H1 (cell line): ENCODE data around the gene AGAP1. TPM values are rescaled to one million over a fixed set of nuclear protein-coding genes. Genes with fewer than 3 reads are reported as not detected.

Experiments
- CTCF ChIA-PET: fragments of 300-600 bp; sonication (Branson Sonifier 250); formaldehyde crosslinking; loops from one replicate; lab custom pipeline; 2021; ENCODE audit not compliant: partially characterized antibody; lab: Charles Lee
- POLR2A ChIA-PET: fragments of 300-600 bp; sonication (Branson Sonifier 250); formaldehyde crosslinking; loops from one replicate; lab custom pipeline; 2021; ENCODE audit warnings: inconsistent platforms; ENCODE audit not compliant: partially characterized antibody; lab: Charles Lee
- DNase-seq, 2 experiments: peaks; one replicate each; pipeline versions ENCODE4 v3.0.0 to v3.0.0-alpha.2; 2010 to 2022; ENCODE audit warnings: low spot score in 2 of 2, low read depth in 1 of 2, mixed read lengths in 1 of 2
- FAIRE-seq: peaks from 2 replicates; lab custom pipeline; 2011; peaks lifted over from hg19 to GRCh38; lab: Jason Lieb, UNC
- H2AFZ ChIP-seq: 2 replicates; pipeline ENCODE4 v1.8.1; 2012; ENCODE audit warnings: low read length, inconsistent platforms
- H2AK5ac ChIP-seq: 2 replicates; pipeline ENCODE4 v1.6.1; 2013; ENCODE audit warnings: low read depth, low read length
- H2BK120ac ChIP-seq: replicated peaks from 2 replicates; pipeline ENCODE3; 2013; ENCODE audit warnings: low read depth, low read length, inconsistent platforms
- H2BK12ac ChIP-seq: 2 replicates; pipeline ENCODE4 v1.6.1; 2013; ENCODE audit warnings: low read depth, low read length
- H2BK15ac ChIP-seq: 2 replicates; pipeline ENCODE4 v1.6.1; 2013; ENCODE audit warnings: low read length
- H2BK20ac ChIP-seq: 2 replicates; pipeline ENCODE4 v1.6.1; 2013; ENCODE audit warnings: low read length
- H2BK5ac ChIP-seq: 2 replicates; pipeline ENCODE4 v1.6.1; 2013; ENCODE audit warnings: low read depth, low read length
- H3K14ac ChIP-seq: 2 replicates; pipeline ENCODE4 v1.6.1; 2013; ENCODE audit warnings: inconsistent platforms; ENCODE audit not compliant: insufficient read length
- H3K18ac ChIP-seq: 2 replicates; pipeline ENCODE4 v1.6.1; 2013; ENCODE audit warnings: low read length; ENCODE audit errors: extremely low read depth
- H3K23ac ChIP-seq: 2 replicates; pipeline ENCODE4 v1.6.1; 2013; ENCODE audit warnings: inconsistent platforms; ENCODE audit not compliant: insufficient read length
- H3K23me2 ChIP-seq: 2 replicates; pipeline ENCODE4 v1.6.1; 2013; ENCODE audit warnings: low read depth, low read length
- H3K27ac ChIP-seq: 2 replicates; pipeline ENCODE4 v1.6.1; 2011; ENCODE audit warnings: low read depth, low read length, inconsistent platforms
- H3K27me3 ChIP-seq, 4 experiments: replicated peaks in 1 of 4; 1 replicate in 1 of 4; 2 replicates in 3 of 4; pipeline versions ENCODE4 v1.6.1 to v1.8.1; 2011 to 2013; ENCODE audit warnings: low read length in 3 of 4, mild to moderate bottlenecking in 3 of 4, inconsistent platforms in 2 of 4, mixed read lengths in 2 of 4, moderate library complexity in 1 of 4; ENCODE audit not compliant: control insufficient read depth in 3 of 4, insufficient read depth in 3 of 4; ENCODE audit errors: extremely low read depth in 1 of 4
- H3K36me3 ChIP-seq, 4 experiments: 2 replicates each; pipeline versions ENCODE4 v1.6.1 to v1.8.1; 2011 to 2013; ENCODE audit warnings: mild to moderate bottlenecking in 4 of 4, low read length in 3 of 4, moderate library complexity in 2 of 4, control low read depth in 1 of 4, inconsistent platforms in 1 of 4; ENCODE audit not compliant: insufficient read depth in 4 of 4, control insufficient read depth in 2 of 4
- H3K4ac ChIP-seq: replicated peaks from 2 replicates; pipeline ENCODE3; 2013; ENCODE audit warnings: low read length, low read depth, mixed read lengths, inconsistent platforms; ENCODE audit not compliant: insufficient read length
- H3K4me1 ChIP-seq, 4 experiments: replicated peaks in 1 of 4; 1 replicate in 1 of 4; 2 replicates in 3 of 4; pipeline versions ENCODE4 v1.6.1 to v1.8.1; 2011 to 2013; ENCODE audit warnings: low read length in 3 of 4, inconsistent platforms in 2 of 4, mixed read lengths in 1 of 4; ENCODE audit not compliant: insufficient read depth in 4 of 4, control insufficient read depth in 3 of 4
- H3K4me2 ChIP-seq, 2 experiments: 2 replicates each; pipeline versions ENCODE4 v1.6.1 to v1.8.1; 2011 to 2013; ENCODE audit warnings: low read depth in 2 of 2, low read length in 2 of 2, control low read depth in 1 of 2, inconsistent platforms in 1 of 2, mild to moderate bottlenecking in 1 of 2; ENCODE audit not compliant: insufficient read depth in 1 of 2
- H3K4me3 ChIP-seq, 4 experiments: fragments of 200-600, 300-600 bp in 1 of 4; sonication (generic), shearing (Covaris generic), sonication (Bioruptor Twin) in 1 of 4; 2 replicates each; pipeline versions ENCODE4 v1.5.1 to v1.8.1; 2011 to 2016; ENCODE audit warnings: low read length in 4 of 4, low read depth in 3 of 4, control low read depth in 2 of 4, inconsistent platforms in 2 of 4, mild to moderate bottlenecking in 2 of 4, mixed read lengths in 1 of 4, moderate library complexity in 1 of 4; ENCODE audit not compliant: insufficient read depth in 2 of 4; ENCODE audit errors: extremely low read depth in 1 of 4
- H3K56ac ChIP-seq: replicated peaks from 2 replicates; pipeline ENCODE3; 2013; ENCODE audit warnings: low read depth, mild to moderate bottlenecking, mixed read lengths, low read length, inconsistent platforms; ENCODE audit not compliant: insufficient read length
- H3K79me1 ChIP-seq: 2 replicates; pipeline ENCODE4 v1.6.1; 2013; ENCODE audit warnings: low read depth, low read length, control low read depth
- H3K79me2 ChIP-seq, 2 experiments: 2 replicates each; pipeline versions ENCODE4 v1.6.1 to v1.8.1; 2012 to 2013; ENCODE audit warnings: low read length in 2 of 2, mild to moderate bottlenecking in 2 of 2, inconsistent platforms in 1 of 2; ENCODE audit not compliant: insufficient read depth in 2 of 2, control insufficient read depth in 1 of 2
- H3K9ac ChIP-seq, 4 experiments: replicated peaks in 1 of 4; 1 replicate in 1 of 4; 2 replicates in 3 of 4; pipeline versions ENCODE4 v1.6.1 to v1.8.1; 2011 to 2013; ENCODE audit warnings: low read depth in 3 of 4, low read length in 3 of 4, control low read depth in 2 of 4, mild to moderate bottlenecking in 2 of 4, moderate library complexity in 2 of 4, inconsistent platforms in 1 of 4; ENCODE audit errors: extremely low read depth in 1 of 4
- H3K9me3 ChIP-seq, 2 experiments: 2 replicates each; pipeline versions ENCODE4 v1.6.1 to v1.8.1; 2012 to 2013; ENCODE audit warnings: mild to moderate bottlenecking in 2 of 2, moderate library complexity in 2 of 2, control low read depth in 1 of 2, inconsistent platforms in 1 of 2, low read depth in 1 of 2, low read length in 1 of 2, mixed read lengths in 1 of 2; ENCODE audit not compliant: insufficient read depth in 2 of 2
- H4K20me1 ChIP-seq, 2 experiments: replicated peaks in 1 of 2; 2 replicates each; pipeline versions ENCODE3 to v1.8.1; 2011 to 2013; ENCODE audit warnings: inconsistent platforms in 2 of 2, low read length in 2 of 2, mild to moderate bottlenecking in 1 of 2; ENCODE audit not compliant: insufficient read depth in 2 of 2, control insufficient read depth in 1 of 2
- H4K5ac ChIP-seq: 2 replicates; pipeline ENCODE4 v1.6.1; 2013; ENCODE audit warnings: low read length, low read depth, mixed read lengths, inconsistent platforms; ENCODE audit not compliant: insufficient read length
- H4K8ac ChIP-seq: 2 replicates; pipeline ENCODE4 v1.8.0; 2013; ENCODE audit warnings: mild to moderate bottlenecking, moderate library complexity, low read length, inconsistent platforms; ENCODE audit not compliant: insufficient read depth; ENCODE audit errors: extremely low read depth
- H4K91ac ChIP-seq: replicated peaks from 2 replicates; pipeline ENCODE3; 2013; ENCODE audit warnings: low read length, mixed read lengths, inconsistent platforms; ENCODE audit not compliant: insufficient read length
- EGR1 ChIP-seq: IDR thresholded peaks from 2 replicates; pipeline ENCODE4 v1.6.1; 2011; ENCODE audit warnings: low read depth, low read length, borderline replicate concordance
- GTF2F1 ChIP-seq: IDR thresholded peaks from 2 replicates; pipeline ENCODE4 v1.6.1; 2012; ENCODE audit warnings: low read depth, low read length, improper control_type of control experiment, borderline replicate concordance
- WGBS, 2 experiments: shearing (Covaris generic) in 1 of 2; methylation state at CpG; one replicate each; pipeline versions ENCODE4 v1.1.6 to v1.1.7; 2013 to 2015; ENCODE audit warnings: low lambda C conversion rate in 2 of 2, mixed read lengths in 2 of 2, inconsistent platforms in 1 of 2, low coverage in 1 of 2, missing lambda C conversion rate in 1 of 2; ENCODE audit not compliant: insufficient replicate concordance in 2 of 2, insufficient coverage in 1 of 2, insufficient read length in 1 of 2; ENCODE audit errors: extremely low coverage in 1 of 2, missing lambda C conversion rate in 1 of 2; 5-methylcytosine and 5-hydroxymethylcytosine counted together
- polyA plus RNA-seq, 7 experiments: library from polyadenylated mRNA; depleted of rRNA in 3 of 7; stranded (reverse) in 5 of 7; unstranded in 2 of 7; fragments of >200 nt in 5 of 7; fragments of 200-250 nt in 2 of 7; gene quantifications; 1 replicate in 5 of 7; 2 replicates in 1 of 7; 4 replicates in 1 of 7; pipeline versions ENCODE4 v1.2.1 to v1.2.3, GENCODE V29; 2011 to 2013; ENCODE audit warnings: missing spikeins in 2 of 7, mixed read lengths in 2 of 7
- total RNA-seq: library from RNA; stranded (reverse); fragmentation: NEBNext Ultra II Directional; extraction: Animal tissue kit (Norgen Biotek cat#: 25700); gene quantifications from 2 replicates; pipeline ENCODE4 v1.2.1, GENCODE V29; 2021

Gene AGAP1
- total and polyA plus RNA-seq, 2 of the 8 experiments (the other 6 are each of a cell fraction or from before 2014, with no cell fraction given), result 18.1 to 39.4 TPM

DNA sequence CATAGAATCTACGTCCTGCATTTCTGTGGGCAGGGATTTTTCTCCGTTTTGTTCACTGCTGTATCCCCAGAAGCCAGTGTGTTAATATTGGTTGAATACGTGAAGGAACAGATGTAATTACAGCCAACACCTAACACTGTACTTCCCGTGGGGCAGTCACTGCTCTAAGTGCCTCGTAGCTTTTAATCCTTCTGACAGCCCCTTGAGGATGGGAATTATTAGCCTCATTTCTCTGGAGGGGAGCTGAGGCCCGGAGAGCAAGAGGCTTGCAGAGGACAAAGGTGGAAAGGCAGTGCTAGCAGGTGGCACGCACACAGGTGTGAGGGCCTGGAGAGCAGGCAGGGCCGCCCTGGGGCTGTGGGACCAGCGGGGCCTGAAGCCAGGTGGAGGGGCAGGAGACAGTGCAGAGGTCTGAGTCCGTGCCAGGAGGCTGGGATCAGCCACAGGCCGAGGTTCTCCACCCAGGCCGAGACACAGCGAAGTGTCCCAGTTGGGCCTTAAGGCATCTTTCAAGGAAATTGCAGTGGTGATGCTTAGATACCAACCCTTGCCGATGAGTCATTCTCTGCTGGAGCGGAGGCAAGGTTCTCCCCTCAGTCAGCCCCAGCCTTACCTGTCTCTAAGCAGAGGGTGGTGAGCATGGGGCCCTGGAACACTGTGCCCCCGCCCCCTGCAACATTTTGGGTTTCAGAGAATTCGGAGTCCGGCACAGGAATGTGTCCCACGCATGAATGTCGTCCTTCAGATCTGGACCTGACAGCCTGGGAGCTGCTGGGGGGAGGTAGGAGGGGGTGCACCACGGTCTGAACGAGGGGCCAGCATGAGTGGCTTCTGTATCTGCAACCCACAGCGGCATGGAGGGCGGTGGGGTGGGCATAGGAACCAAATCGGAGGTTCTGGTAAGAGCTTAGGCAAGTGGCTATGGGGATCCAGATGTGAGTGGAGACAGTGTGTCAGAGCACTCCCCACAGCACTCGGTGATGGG, 551.7 kb downstream of the AGAP1 start:
- no peak overlapping the region for H3K4me2 ChIP-seq
- 92% methylated on average over 26 of the region's 26 CpGs; no CpG with 5 or more reads in 1 of the 2 experiments for WGBS, 2 experiments
- no peak overlapping the region for H3K4ac ChIP-seq
- FAIRE-seq (no peak), DNase-seq (no peak)
- H3K36me3 ChIP-seq, result peaks cover 0 to 3% (median 0%) of the 10 kb centered on the region in 4 experiments; a peak in 1 of 8 replicates
- no peak overlapping the region for H3K23ac ChIP-seq
- no peak overlapping the region for H4K5ac ChIP-seq
- no peak overlapping the region for H2BK5ac ChIP-seq
- no peaks in the 10 kb centered on the region for H3K9me3 ChIP-seq
- no peak for TF ChIP-seq EGR1
- no peak for TF ChIP-seq GTF2F1
- H2BK120ac ChIP-seq, result no peak overlapping the region
- H3K14ac ChIP-seq, result no peak overlapping the region
- ChIA-PET POLR2A (interaction anchor here (1.7 kb wide), 1 partner anchor 10 kb away, joined by 3 read pairs; no protein-coding TSS in a partner anchor), CTCF (interaction anchor here (0.8 to 1.6 kb wide), 4 partner anchors 10 to 135 kb away, joined by 3 to 4 read pairs (median 4); no protein-coding TSS in a partner anchor)
- H3K56ac ChIP-seq, result no peak overlapping the region
- no peak overlapping the region for H2BK12ac ChIP-seq
- H3K4me3 ChIP-seq, result no peak overlapping the region
- no peak overlapping the region for H2BK15ac ChIP-seq
- H2BK20ac ChIP-seq, result no peak overlapping the region
- no peak overlapping the region for H4K91ac ChIP-seq
- H3K27me3 ChIP-seq, result no peaks in the 10 kb centered on the region
- no peaks in the 10 kb centered on the region for H4K20me1 ChIP-seq
- no peak overlapping the region for H3K27ac ChIP-seq
- H3K79me1 ChIP-seq, result no peaks in the 10 kb centered on the region
- H3K4me1 ChIP-seq, result no peaks in the 10 kb centered on the region; a peak in 1 of 7 replicates
- no peak overlapping the region for H4K8ac ChIP-seq
- H3K79me2 ChIP-seq, result no peaks in the 10 kb centered on the region
- H2AK5ac ChIP-seq, result no peak overlapping the region
- H3K9ac ChIP-seq, result no peak overlapping the region
- no peak overlapping the region for H2AFZ ChIP-seq
- H3K18ac ChIP-seq, result no peak overlapping the region
- no peaks in the 10 kb centered on the region for H3K23me2 ChIP-seq
